Gastrocnemius medialis (tissue), 4 donors: ENCODE results near the gene COMP. TPM values are rescaled to one million over a fixed set of nuclear protein-coding genes. Genes with fewer than 3 reads are reported as not detected.
"Not testable (repeated sequence)": the region's sequence is repeated elsewhere in the genome, so short reads cannot be mapped to it uniquely, and the experiment has no call there.

Experiments
- ATAC-seq, 2 donors: fragments of 150-250 bp; one replicate each; pipeline ENCODE4 v1.9.1; 2016
- DNase-seq, 2 donors: peaks; one replicate each; pipeline ENCODE4 v3.0.0-alpha.2; 2019
- H3K27ac ChIP-seq, 4 donors: fragments of 200-600 bp; sonication (generic); 1 replicate in 1 of 4; 2 replicates in 3 of 4; pipeline ENCODE4 v1.5.1; 2016 to 2018; ENCODE audit warnings: mild to moderate bottlenecking in 2 of 4, moderate library complexity in 1 of 4
- H3K27me3 ChIP-seq, 3 donors: fragments of 200-600 bp; sonication (generic) in 2 of 3; 1 replicate in 1 of 3; 2 replicates in 2 of 3; pipeline versions ENCODE4 v1.5.1 to v1.6.0; 2016 to 2019; ENCODE audit warnings: mild to moderate bottlenecking in 1 of 3, moderate library complexity in 1 of 3
- H3K36me3 ChIP-seq, 2 donors: fragments of 200-600 bp; sonication (generic) in 1 of 2; one replicate each; pipeline ENCODE4 v1.5.1; 2017 to 2018
- H3K4me1 ChIP-seq, 2 donors: fragments of 200-600 bp; sonication (generic) in 1 of 2; one replicate each; pipeline ENCODE4 v1.5.1; 2016 to 2017; ENCODE audit warnings: mild to moderate bottlenecking in 2 of 2
- H3K4me3 ChIP-seq, 4 donors: fragments of 200-600 bp; sonication (generic) in 3 of 4; 1 replicate in 1 of 4; 2 replicates in 3 of 4; pipeline ENCODE4 v1.5.1; 2016 to 2019; ENCODE audit warnings: mild to moderate bottlenecking in 2 of 4
- H3K9me3 ChIP-seq, 3 donors: fragments of 200-600 bp; sonication (generic) in 2 of 3; 1 replicate in 1 of 3; 2 replicates in 2 of 3; pipeline ENCODE4 v1.5.1; 2016 to 2019
- POLR2A ChIP-seq, 2 donors: fragments of 450-650 bp; IDR thresholded peaks; one replicate each; pipeline ENCODE4 v1.6.1; 2017; ENCODE audit warnings: antibody characterized with exemption in 2 of 2, mild to moderate bottlenecking in 2 of 2, moderate library complexity in 2 of 2
- in situ Hi-C, 4 donors: fragments of 200-750 bp; cut with MboI; loops; one replicate each; pipeline versions ENCODE4 v1.15.0 to v1.8.0; 2017; ENCODE audit warnings: low sequenced_read_pairs in 4 of 4
- intact Hi-C: fragments of 100-400 bp; cut with DNase I; formaldehyde crosslinking; loops from one replicate; pipeline ENCODE4 v1.15.1; 2023; ENCODE audit warnings: low total_unique reads
- total RNA-seq, 4 donors: library from RNA; depleted of rRNA; stranded (reverse); fragments of >200 nt; gene quantifications; one replicate each; pipeline versions ENCODE4 v1.1.0 to v1.2.3, GENCODE V29; 2016
- TF ChIP-seq, protein P1 (sequence below), 5 experiments: fragments of 450-650 bp in 3 of 5; fragments of 200-600 bp in 2 of 5; sonication (generic) in 2 of 5; IDR thresholded peaks in 4 of 5; conservative IDR thresholded peaks in 1 of 5; 1 replicate in 4 of 5; 2 replicates in 1 of 5; pipeline ENCODE4 v1.5.1; 2016 to 2019; ENCODE audit warnings: antibody characterized with exemption in 5 of 5, mild to moderate bottlenecking in 3 of 5, moderate library complexity in 3 of 5

The COMP gene
- total RNA-seq, 4 donors from 2014 or later: 0.24 to 77.8 (median 1.3) TPM; not detected in 1

GRCh38 chr19:18735324-18735723 is 55.8 kb downstream of the COMP start:
- Histone ChIP-seq H3K27ac (no peak overlapping the region), H3K4me1 (no peaks in the 10 kb centered on the region), H3K27me3 (no peaks in the 10 kb centered on the region), H3K4me3 (no peak overlapping the region), H3K36me3 (no peaks in the 10 kb centered on the region), H3K9me3 (no peaks in the 10 kb centered on the region)
- ATAC-seq (no peak), DNase-seq (no peak)
- TF ChIP-seq, protein P1, sequence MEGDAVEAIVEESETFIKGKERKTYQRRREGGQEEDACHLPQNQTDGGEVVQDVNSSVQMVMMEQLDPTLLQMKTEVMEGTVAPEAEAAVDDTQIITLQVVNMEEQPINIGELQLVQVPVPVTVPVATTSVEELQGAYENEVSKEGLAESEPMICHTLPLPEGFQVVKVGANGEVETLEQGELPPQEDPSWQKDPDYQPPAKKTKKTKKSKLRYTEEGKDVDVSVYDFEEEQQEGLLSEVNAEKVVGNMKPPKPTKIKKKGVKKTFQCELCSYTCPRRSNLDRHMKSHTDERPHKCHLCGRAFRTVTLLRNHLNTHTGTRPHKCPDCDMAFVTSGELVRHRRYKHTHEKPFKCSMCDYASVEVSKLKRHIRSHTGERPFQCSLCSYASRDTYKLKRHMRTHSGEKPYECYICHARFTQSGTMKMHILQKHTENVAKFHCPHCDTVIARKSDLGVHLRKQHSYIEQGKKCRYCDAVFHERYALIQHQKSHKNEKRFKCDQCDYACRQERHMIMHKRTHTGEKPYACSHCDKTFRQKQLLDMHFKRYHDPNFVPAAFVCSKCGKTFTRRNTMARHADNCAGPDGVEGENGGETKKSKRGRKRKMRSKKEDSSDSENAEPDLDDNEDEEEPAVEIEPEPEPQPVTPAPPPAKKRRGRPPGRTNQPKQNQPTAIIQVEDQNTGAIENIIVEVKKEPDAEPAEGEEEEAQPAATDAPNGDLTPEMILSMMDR (IDR thresholded peaks at IDR 0.05 in 4 of 5, conservative IDR thresholded peaks at IDR 0.05 in 1 of 5): no peak
- TF ChIP-seq POLR2A (IDR thresholded peaks at IDR 0.05): no peak
- intact Hi-C loops: no loop called here
- in situ Hi-C loops: no loop called here

DNA sequence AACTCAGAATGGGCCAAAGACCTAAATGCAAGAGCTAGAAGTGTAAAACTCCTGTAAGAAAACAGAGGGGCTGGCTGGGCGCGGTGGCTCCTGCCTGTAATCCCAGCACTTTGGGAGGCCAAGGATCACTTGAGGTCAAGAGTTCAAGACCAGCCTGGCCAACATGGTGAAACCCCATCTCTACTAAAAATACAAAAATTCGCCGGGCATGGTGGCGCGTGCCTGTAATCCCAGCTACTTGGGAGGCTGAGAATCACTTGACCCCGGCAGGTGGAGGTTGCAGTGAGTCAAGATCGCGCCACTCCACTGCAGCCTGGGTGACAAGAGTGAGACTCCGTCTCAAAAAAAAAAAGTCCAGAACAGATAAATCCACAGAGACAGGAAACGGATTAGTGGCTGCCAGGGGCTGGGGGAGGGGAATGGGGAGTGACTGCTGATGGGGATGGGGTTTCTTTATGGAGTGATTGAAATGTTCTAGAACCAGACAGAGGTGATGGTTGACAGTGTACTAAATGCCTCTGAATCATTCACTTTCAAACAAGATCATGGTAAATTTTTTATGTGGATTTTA is 57.3 kb downstream of the COMP start:
- H3K27me3 ChIP-seq, H3K4me1 ChIP-seq, H3K4me3 ChIP-seq, H3K9me3 ChIP-seq, intact Hi-C loops, DNase-seq, in situ Hi-C loops, H3K36me3 ChIP-seq, ATAC-seq, H3K27ac ChIP-seq: not testable (repeated sequence)

DNA sequence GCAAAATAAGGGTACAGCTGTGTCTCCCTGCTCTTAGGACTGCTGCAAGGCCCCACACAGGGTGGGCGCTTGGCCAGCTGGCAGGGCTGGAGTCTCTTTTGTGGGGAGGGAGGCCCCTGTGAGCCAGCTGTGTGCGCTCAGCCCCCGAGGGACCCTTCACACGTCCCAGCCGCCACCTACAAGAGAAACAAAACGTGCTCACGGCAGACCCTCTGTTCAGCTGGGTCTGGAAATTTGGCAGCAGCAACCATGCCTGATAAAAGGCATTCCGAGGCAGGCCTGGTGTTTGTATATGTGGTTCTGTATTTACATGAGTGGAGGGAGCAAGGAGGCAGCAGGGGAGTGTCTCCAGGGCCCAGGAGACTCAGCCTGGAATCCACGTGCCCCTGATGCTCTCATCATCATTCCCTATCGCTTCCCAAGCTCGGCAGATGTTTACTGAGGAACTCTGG is 57.9 kb downstream of the COMP start:
- no peak overlapping the region for H3K27ac ChIP-seq
- DNase-seq (no peak), ATAC-seq (peak in 1 of 2 donors; percentile 44)
- no peaks in the 10 kb centered on the region for H3K4me1 ChIP-seq
- in situ Hi-C loops: no loop called here
- H3K27me3 ChIP-seq: no peaks in the 10 kb centered on the region
- H3K36me3 ChIP-seq: no peaks in the 10 kb centered on the region
- intact Hi-C loops: no loop called here
- H3K4me3 ChIP-seq: no peak overlapping the region
- no peaks in the 10 kb centered on the region for H3K9me3 ChIP-seq
- TF ChIP-seq POLR2A (IDR thresholded peaks at IDR 0.05): no peak
- TF ChIP-seq, protein P1 (IDR thresholded peaks at IDR 0.05 in 4 of 5, conservative IDR thresholded peaks at IDR 0.05 in 1 of 5): no peak

Other genes starting within 250 kb of the COMP start
- gene FKBP8, start 247.7 kb downstream of the COMP start, total RNA-seq: 100 to 1,000 TPM; 157 to 195 (median 184) TPM
- 100 to 1,000 TPM in 3 of 4 donors, 10 to 100 TPM in 1; 97.1 to 155 (median 106) TPM for gene KXD1, start 233.4 kb downstream of the COMP start, total RNA-seq
- gene UBA52, start 219.4 kb downstream of the COMP start, total RNA-seq: 100 to 1,000 TPM; 512 to 719 (median 537) TPM
- 100 to 1,000 TPM; 163 to 337 (median 187) TPM for gene REX1BD, start 202.5 kb downstream of the COMP start, total RNA-seq
- gene CRLF1, start 184.5 kb downstream of the COMP start, total RNA-seq: 10 to 100 TPM; 14.9 to 61.6 (median 35.3) TPM
- gene TMEM59L, start 178.4 kb downstream of the COMP start, total RNA-seq: 1 to 10 TPM in 1 of 4 donors, under 1 TPM in 2, not detected in 1; 0.20 to 2.1 (median 0.36) TPM
- 10 to 100 TPM in 1 of 4 donors, 1 to 10 TPM in 3; 5.2 to 12.0 (median 7.3) TPM for gene KLHL26, start 154.3 kb downstream of the COMP start, total RNA-seq
- 1 to 10 TPM; 2.8 to 8.8 (median 3.7) TPM for gene CRTC1, start 107.6 kb downstream of the COMP start, total RNA-seq
- 10 to 100 TPM; 26.0 to 64.9 (median 46.4) TPM for gene UPF1, start 40.7 kb upstream of the COMP start, total RNA-seq
- gene CERS1, start 104.9 kb upstream of the COMP start, total RNA-seq: 1 to 10 TPM; 1.1 to 6.9 (median 3.3) TPM
- 100 to 1,000 TPM; 169 to 229 (median 203) TPM for gene COPE, start 128.1 kb upstream of the COMP start, total RNA-seq
- 10 to 100 TPM; 40.6 to 60.1 (median 44.2) TPM for gene DDX49, start 128.4 kb upstream of the COMP start, total RNA-seq
- gene HOMER3, start 149.9 kb upstream of the COMP start, total RNA-seq: 100 to 1,000 TPM in 3 of 4 donors, 10 to 100 TPM in 1; 86.2 to 202 (median 113) TPM
- gene SUGP2, start 242.2 kb upstream of the COMP start, total RNA-seq: 10 to 100 TPM; 24.6 to 38.2 (median 32.8) TPM
- 10 to 100 TPM; 18.2 to 35.7 (median 25.2) TPM for gene ARMC6, start 242.3 kb upstream of the COMP start, total RNA-seq